PFSK-1 (cell line): ENCODE measurements around the gene TRIM29.

Experiments
- POLR2AphosphoS5 ChIP-seq: IDR thresholded peaks from 2 replicates; pipeline ENCODE4 v1.6.1; 2012; ENCODE audit warnings: low read depth, mild to moderate bottlenecking, control low read depth, low read length, moderate library complexity
- REST ChIP-seq, 2 experiments: IDR thresholded peaks; 2 replicates each; pipeline versions ENCODE4 v1.6.1 to v1.8.0; 2011 to 2012; ENCODE audit warnings: low read depth in 2 of 2, low read length in 2 of 2, control low read depth in 1 of 2, inconsistent platforms in 1 of 2, mild to moderate bottlenecking in 1 of 2, moderate library complexity in 1 of 2; ENCODE audit not compliant: insufficient read depth in 1 of 2
- SIN3A ChIP-seq: IDR thresholded peaks from 2 replicates; pipeline ENCODE4 v1.6.1; 2012; ENCODE audit warnings: mild to moderate bottlenecking, low read length, moderate library complexity, borderline replicate concordance; ENCODE audit not compliant: insufficient read depth
- TAF1 ChIP-seq: IDR thresholded peaks from 2 replicates; pipeline ENCODE4 v1.6.1; 2012; ENCODE audit warnings: low read length, control low read depth, borderline replicate concordance; ENCODE audit not compliant: insufficient read depth

GRCh38 chr11:120168108-120168959, 30.4 kb upstream of the TRIM29 start:
- TF ChIP-seq TAF1 (no peak), REST (IDR thresholded peaks at IDR 0.05; ENCODE audit: insufficient read depth in 1 of 2, low read depth in 2 of 2, low read length in 2 of 2) (no peak), POLR2AphosphoS5 (no peak), SIN3A (no peak)
